NCI-H2081 (cell line): Measurements from ENCODE around the gene PUM2.
"Not testable (repeated sequence)": the region's sequence is repeated elsewhere in the genome, so short reads cannot be mapped to it uniquely, and the experiment has no call there.

Source experiments
- DNase-seq, 2 experiments: peaks; one replicate each; lab custom pipeline; 2025; lab: John Stamatoyannopoulos, UW

Gene PUM2

GRCh38 chr2:20294231-20294630 lies 56.4 kb downstream of the PUM2 start:
- no peak for DNase-seq

- DNase-seq: no peak
These were observed 57.7 kb downstream of the PUM2 start for GRCh38 chr2:20292984-20293383.

GRCh38 chr2:20291846-20292408 lies 58.7 kb downstream of the PUM2 start:
- no peak for DNase-seq

GRCh38 chr2:20291106-20291564 lies 59.5 kb downstream of the PUM2 start:
- DNase-seq: peak; percentile 45 to 75

- no peak for DNase-seq
These were observed 61.9 kb downstream of the PUM2 start for GRCh38 chr2:20288642-20289340.

GRCh38 chr2:20282916-20283592 lies 67.6 kb downstream of the PUM2 start:
- peak; percentile 15 to 79 for DNase-seq

GRCh38 chr2:20281876-20282275 lies 68.8 kb downstream of the PUM2 start:
- no peak for DNase-seq

- DNase-seq: no peak
These were observed 77.6 kb downstream of the PUM2 start for GRCh38 chr2:20273042-20273441.

GRCh38 chr2:20268317-20268716 lies 82.3 kb downstream of the PUM2 start:
- DNase-seq: not testable (repeated sequence)

GRCh38 chr2:20267529-20267928 lies 83.1 kb downstream of the PUM2 start:
- DNase-seq: no peak

GRCh38 chr2:20264629-20265028 lies 86.0 kb downstream of the PUM2 start:
- no peak for DNase-seq

- no peak for DNase-seq
These were observed 93.2 kb downstream of the PUM2 start for GRCh38 chr2:20257411-20257810.

- no peak for DNase-seq
These were observed 95.9 kb downstream of the PUM2 start for GRCh38 chr2:20254731-20255130.

GRCh38 chr2:20250436-20250835 lies 100.2 kb downstream of the PUM2 start:
- no peak for DNase-seq

GRCh38 chr2:20249170-20249569 lies 101.5 kb downstream of the PUM2 start:
- DNase-seq: no peak

- no peak for DNase-seq
These were observed 103.6 kb downstream of the PUM2 start for GRCh38 chr2:20247084-20247483.

- DNase-seq: not testable (repeated sequence)
These were observed 107.0 kb downstream of the PUM2 start for GRCh38 chr2:20243637-20244036.

- peak; percentile 31 to 44 for DNase-seq
These were observed 107.8 kb downstream of the PUM2 start for GRCh38 chr2:20242727-20243377.

GRCh38 chr2:20241973-20242726 lies 108.5 kb downstream of the PUM2 start:
- DNase-seq: no peak

GRCh38 chr2:20240291-20240690 lies 110.4 kb downstream of the PUM2 start:
- DNase-seq: not testable (repeated sequence)

- no peak for DNase-seq
These were observed 114.1 kb downstream of the PUM2 start for GRCh38 chr2:20236496-20236895.
